ENCODE results near the gene SEMA5A. TPM values are rescaled to one million over a fixed set of nuclear protein-coding genes. Genes with fewer than 3 reads are reported as not detected.

Gene SEMA5A
- total RNA-seq, 1 experiment from 2014 or later = 9.3 TPM

GRCh38 chr5:9529041-9529480 is 16.8 kb downstream of the SEMA5A start:
- Mint-ChIP-seq H3K4me3 (no peak overlapping the region), H3K4me1 (peaks cover 17% of the 10 kb centered on the region), H3K27me3 (ENCODE audit: low read depth) (no peaks in the 10 kb centered on the region), H3K27ac (no peak overlapping the region), H3K9me3 (no peaks in the 10 kb centered on the region), H3K36me3 (no peaks in the 10 kb centered on the region; the same call in 1 of the 2 replicates)
- POLR2A ChIA-PET = no interaction called here
- DNase-seq (ENCODE audit: low spot score) = no peak
- ATAC-seq = no peak
- TF ChIP-seq GABPB1 (CRISPR knock-in tag; IDR thresholded peaks at IDR 0.05) (no peak), JUN (CRISPR knock-in tag; IDR thresholded peaks at IDR 0.05) (no peak), SOX15 (CRISPR knock-in tag; IDR thresholded peaks at IDR 0.05) (no peak), IRF2 (CRISPR knock-in tag; IDR thresholded peaks at IDR 0.05; ENCODE audit: borderline replicate concordance, low read depth) (no peak), ZNF138 (CRISPR knock-in tag; conservative IDR thresholded peaks at IDR 0.05) (no peak), ZNF263 (CRISPR knock-in tag; IDR thresholded peaks at IDR 0.05; ENCODE audit: low read depth) (no peak), NFE2L1 (CRISPR knock-in tag; IDR thresholded peaks at IDR 0.05) (no peak), CREB1 (CRISPR knock-in tag; IDR thresholded peaks at IDR 0.05) (no peak), ATF1 (CRISPR knock-in tag; IDR thresholded peaks at IDR 0.05) (no peak), ZNF416 (CRISPR knock-in tag; IDR thresholded peaks at IDR 0.05) (no peak), E2F1 (CRISPR knock-in tag; IDR thresholded peaks at IDR 0.05) (no peak), ZBTB21 (CRISPR knock-in tag; IDR thresholded peaks at IDR 0.05; ENCODE audit: borderline replicate concordance) (no peak)
- TF ChIP-seq, protein P1, sequence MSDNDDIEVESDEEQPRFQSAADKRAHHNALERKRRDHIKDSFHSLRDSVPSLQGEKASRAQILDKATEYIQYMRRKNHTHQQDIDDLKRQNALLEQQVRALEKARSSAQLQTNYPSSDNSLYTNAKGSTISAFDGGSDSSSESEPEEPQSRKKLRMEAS (CRISPR knock-in tag; IDR thresholded peaks at IDR 0.05) = no peak
- CTCF ChIA-PET = interaction anchor here (0.9 kb wide), 1 partner anchor 15 kb away, joined by 3 read pairs; no protein-coding TSS in a partner anchor

GRCh38 chr5:9524941-9525340 is 20.9 kb downstream of the SEMA5A start:
- no peak for ATAC-seq
- POLR2A ChIA-PET = no interaction called here
- no peaks in the 10 kb centered on the region for H3K9me3 Mint-ChIP-seq

GRCh38 chr5:9523090-9523823 is 22.6 kb downstream of the SEMA5A start:
- Mint-ChIP-seq H3K27me3 (ENCODE audit: low read depth) (no peaks in the 10 kb centered on the region), H3K4me1 (peaks cover 8% of the 10 kb centered on the region), H3K27ac (no peak overlapping the region), H3K9me3 (no peaks in the 10 kb centered on the region), H3K36me3 (no peaks in the 10 kb centered on the region; the same call in 1 of the 2 replicates), H3K4me3 (no peak overlapping the region)
- DNase-seq (ENCODE audit: low spot score) (no peak), ATAC-seq (no peak)
- CTCF ChIA-PET = no interaction called here
- POLR2A ChIA-PET = no interaction called here
- no peak for TF ChIP-seq E2F1 (CRISPR knock-in tag; IDR thresholded peaks at IDR 0.05)
- no peak for TF ChIP-seq ZNF121 (CRISPR knock-in tag; IDR thresholded peaks at IDR 0.05)
- TF ChIP-seq OVOL2 (CRISPR knock-in tag; IDR thresholded peaks at IDR 0.05; ENCODE audit: borderline replicate concordance) = no peak
- no peak for TF ChIP-seq CREM (CRISPR knock-in tag; IDR thresholded peaks at IDR 0.05)
- TF ChIP-seq, protein P2, sequence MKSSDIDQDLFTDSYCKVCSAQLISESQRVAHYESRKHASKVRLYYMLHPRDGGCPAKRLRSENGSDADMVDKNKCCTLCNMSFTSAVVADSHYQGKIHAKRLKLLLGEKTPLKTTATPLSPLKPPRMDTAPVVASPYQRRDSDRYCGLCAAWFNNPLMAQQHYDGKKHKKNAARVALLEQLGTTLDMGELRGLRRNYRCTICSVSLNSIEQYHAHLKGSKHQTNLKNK (CRISPR knock-in tag; IDR thresholded peaks at IDR 0.05) = no peak
- TF ChIP-seq, protein P3, sequence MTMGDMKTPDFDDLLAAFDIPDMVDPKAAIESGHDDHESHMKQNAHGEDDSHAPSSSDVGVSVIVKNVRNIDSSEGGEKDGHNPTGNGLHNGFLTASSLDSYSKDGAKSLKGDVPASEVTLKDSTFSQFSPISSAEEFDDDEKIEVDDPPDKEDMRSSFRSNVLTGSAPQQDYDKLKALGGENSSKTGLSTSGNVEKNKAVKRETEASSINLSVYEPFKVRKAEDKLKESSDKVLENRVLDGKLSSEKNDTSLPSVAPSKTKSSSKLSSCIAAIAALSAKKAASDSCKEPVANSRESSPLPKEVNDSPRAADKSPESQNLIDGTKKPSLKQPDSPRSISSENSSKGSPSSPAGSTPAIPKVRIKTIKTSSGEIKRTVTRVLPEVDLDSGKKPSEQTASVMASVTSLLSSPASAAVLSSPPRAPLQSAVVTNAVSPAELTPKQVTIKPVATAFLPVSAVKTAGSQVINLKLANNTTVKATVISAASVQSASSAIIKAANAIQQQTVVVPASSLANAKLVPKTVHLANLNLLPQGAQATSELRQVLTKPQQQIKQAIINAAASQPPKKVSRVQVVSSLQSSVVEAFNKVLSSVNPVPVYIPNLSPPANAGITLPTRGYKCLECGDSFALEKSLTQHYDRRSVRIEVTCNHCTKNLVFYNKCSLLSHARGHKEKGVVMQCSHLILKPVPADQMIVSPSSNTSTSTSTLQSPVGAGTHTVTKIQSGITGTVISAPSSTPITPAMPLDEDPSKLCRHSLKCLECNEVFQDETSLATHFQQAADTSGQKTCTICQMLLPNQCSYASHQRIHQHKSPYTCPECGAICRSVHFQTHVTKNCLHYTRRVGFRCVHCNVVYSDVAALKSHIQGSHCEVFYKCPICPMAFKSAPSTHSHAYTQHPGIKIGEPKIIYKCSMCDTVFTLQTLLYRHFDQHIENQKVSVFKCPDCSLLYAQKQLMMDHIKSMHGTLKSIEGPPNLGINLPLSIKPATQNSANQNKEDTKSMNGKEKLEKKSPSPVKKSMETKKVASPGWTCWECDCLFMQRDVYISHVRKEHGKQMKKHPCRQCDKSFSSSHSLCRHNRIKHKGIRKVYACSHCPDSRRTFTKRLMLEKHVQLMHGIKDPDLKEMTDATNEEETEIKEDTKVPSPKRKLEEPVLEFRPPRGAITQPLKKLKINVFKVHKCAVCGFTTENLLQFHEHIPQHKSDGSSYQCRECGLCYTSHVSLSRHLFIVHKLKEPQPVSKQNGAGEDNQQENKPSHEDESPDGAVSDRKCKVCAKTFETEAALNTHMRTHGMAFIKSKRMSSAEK (CRISPR knock-in tag; IDR thresholded peaks at IDR 0.05; ENCODE audit: borderline replicate concordance) = no peak
- no peak for TF ChIP-seq TEAD4 (CRISPR knock-in tag; IDR thresholded peaks at IDR 0.05)

More at GRCh38 chr5:9524941-9525340, 20.9 kb downstream of the SEMA5A start:
- H3K27ac Mint-ChIP-seq = no peak overlapping the region
- no peaks in the 10 kb centered on the region for H3K27me3 Mint-ChIP-seq (ENCODE audit: low read depth)
- H3K36me3 Mint-ChIP-seq = no peaks in the 10 kb centered on the region; the same call in 1 of the 2 replicates
- CTCF ChIA-PET = no interaction called here
- no peaks in the 10 kb centered on the region for H3K4me1 Mint-ChIP-seq
- H3K4me3 Mint-ChIP-seq = no peak overlapping the region
- no peak for TF ChIP-seq ZNF232 (CRISPR knock-in tag; IDR thresholded peaks at IDR 0.05)
- TF ChIP-seq, protein P4, sequence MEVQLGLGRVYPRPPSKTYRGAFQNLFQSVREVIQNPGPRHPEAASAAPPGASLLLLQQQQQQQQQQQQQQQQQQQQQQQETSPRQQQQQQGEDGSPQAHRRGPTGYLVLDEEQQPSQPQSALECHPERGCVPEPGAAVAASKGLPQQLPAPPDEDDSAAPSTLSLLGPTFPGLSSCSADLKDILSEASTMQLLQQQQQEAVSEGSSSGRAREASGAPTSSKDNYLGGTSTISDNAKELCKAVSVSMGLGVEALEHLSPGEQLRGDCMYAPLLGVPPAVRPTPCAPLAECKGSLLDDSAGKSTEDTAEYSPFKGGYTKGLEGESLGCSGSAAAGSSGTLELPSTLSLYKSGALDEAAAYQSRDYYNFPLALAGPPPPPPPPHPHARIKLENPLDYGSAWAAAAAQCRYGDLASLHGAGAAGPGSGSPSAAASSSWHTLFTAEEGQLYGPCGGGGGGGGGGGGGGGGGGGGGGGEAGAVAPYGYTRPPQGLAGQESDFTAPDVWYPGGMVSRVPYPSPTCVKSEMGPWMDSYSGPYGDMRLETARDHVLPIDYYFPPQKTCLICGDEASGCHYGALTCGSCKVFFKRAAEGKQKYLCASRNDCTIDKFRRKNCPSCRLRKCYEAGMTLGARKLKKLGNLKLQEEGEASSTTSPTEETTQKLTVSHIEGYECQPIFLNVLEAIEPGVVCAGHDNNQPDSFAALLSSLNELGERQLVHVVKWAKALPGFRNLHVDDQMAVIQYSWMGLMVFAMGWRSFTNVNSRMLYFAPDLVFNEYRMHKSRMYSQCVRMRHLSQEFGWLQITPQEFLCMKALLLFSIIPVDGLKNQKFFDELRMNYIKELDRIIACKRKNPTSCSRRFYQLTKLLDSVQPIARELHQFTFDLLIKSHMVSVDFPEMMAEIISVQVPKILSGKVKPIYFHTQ (CRISPR knock-in tag; IDR thresholded peaks at IDR 0.05) = no peak
- TF ChIP-seq JUN (CRISPR knock-in tag; IDR thresholded peaks at IDR 0.05) = no peak
- no peak for TF ChIP-seq CREB1 (CRISPR knock-in tag; IDR thresholded peaks at IDR 0.05)
- no peak for TF ChIP-seq RELA (CRISPR knock-in tag; IDR thresholded peaks at IDR 0.05; ENCODE audit: borderline replicate concordance)
- no peak for DNase-seq (ENCODE audit: low spot score)

All from WTC11 (cell line).